OCI-LY1 (cell line): ENCODE measurements around the gene NCBP1.
A peak's percentile ranks its signal among the peaks of the same experiment; 100 is the strongest.

Experiments
- H2AFZ ChIP-seq: fragments of 200-600 bp; sonication (generic), shearing (Covaris generic); 2 replicates; pipeline ENCODE4 v1.6.0; 2014; ENCODE audit warnings: antibody characterized with exemption, mild to moderate bottlenecking, low read length
- H3F3A ChIP-seq: fragments of 200-600 bp; sonication (generic), shearing (Covaris generic); 2 replicates; pipeline ENCODE4 v1.6.0; 2014; ENCODE audit warnings: mild to moderate bottlenecking, antibody characterized with exemption, low read length, moderate library complexity; ENCODE audit not compliant: insufficient read depth
- H3K27ac ChIP-seq: fragments of 200-600 bp; sonication (generic); 2 replicates; pipeline ENCODE4 v1.5.1; 2014; ENCODE audit warnings: low read length, mixed run types, mild to moderate bottlenecking, low read depth; ENCODE audit not compliant: poor library complexity, severe bottlenecking
- H3K27me3 ChIP-seq: fragments of 200-600 bp; sonication (generic); 2 replicates; pipeline ENCODE4 v1.6.0; 2014; ENCODE audit warnings: antibody characterized with exemption, mild to moderate bottlenecking, low read length, moderate library complexity; ENCODE audit not compliant: insufficient read depth
- H3K36me3 ChIP-seq: fragments of 200-600 bp; sonication (generic); 2 replicates; pipeline ENCODE4 v1.6.1; 2014; ENCODE audit warnings: mild to moderate bottlenecking, antibody characterized with exemption, low read length, moderate library complexity, mixed read lengths; ENCODE audit not compliant: insufficient read depth
- H3K4me1 ChIP-seq: fragments of 200-600 bp; sonication (generic); 2 replicates; pipeline ENCODE4 v1.5.1; 2014; ENCODE audit warnings: mild to moderate bottlenecking, low read length, moderate library complexity; ENCODE audit not compliant: insufficient read depth, severe bottlenecking
- H3K4me2 ChIP-seq: fragments of 200-600 bp; sonication (generic), shearing (Covaris generic); 2 replicates; pipeline ENCODE4 v1.6.1; 2014; ENCODE audit warnings: low read length
- H3K4me3 ChIP-seq: fragments of 200-600 bp; sonication (generic); 2 replicates; pipeline ENCODE4 v1.5.1; 2014; ENCODE audit warnings: low read length, low read depth, mild to moderate bottlenecking, mixed read lengths; ENCODE audit not compliant: poor library complexity, severe bottlenecking
- H3K79me2 ChIP-seq: fragments of 200-600 bp; shearing (Covaris generic); 2 replicates; pipeline ENCODE4 v1.6.1; 2016; ENCODE audit warnings: mixed run types, low read length, mixed read lengths; ENCODE audit not compliant: insufficient read depth
- H3K9ac ChIP-seq: fragments of 200-600 bp; sonication (generic), shearing (Covaris generic); 2 replicates; pipeline ENCODE4 v1.6.1; 2014; ENCODE audit warnings: mild to moderate bottlenecking, low read length, mixed read lengths
- H3K9me2 ChIP-seq: fragments of 200-600 bp; sonication (generic), shearing (Covaris generic); 2 replicates; pipeline ENCODE4 v1.6.1; 2014; ENCODE audit warnings: low read depth, mild to moderate bottlenecking, low read length, mixed read lengths
- H3K9me3 ChIP-seq: fragments of 200-600 bp; shearing (Covaris generic); 2 replicates; pipeline ENCODE4 v1.6.1; 2014; ENCODE audit warnings: low read length, mixed read lengths
- H4K20me1 ChIP-seq: fragments of 200-600 bp; sonication (generic), shearing (Covaris generic); 2 replicates; pipeline ENCODE4 v1.6.0; 2016; ENCODE audit warnings: mild to moderate bottlenecking, low read length; ENCODE audit not compliant: insufficient read depth
- EZH2 ChIP-seq: fragments of 200-600 bp; sonication (generic), shearing (Covaris generic); IDR thresholded peaks from 2 replicates; pipeline ENCODE4 v1.8.0; 2017; ENCODE audit warnings: borderline replicate concordance, mixed run types, mild to moderate bottlenecking, antibody characterized with exemption, low read length, moderate library complexity, mixed read lengths
- TF ChIP-seq, protein P1 (sequence below): fragments of 200-600 bp; sonication (generic), shearing (Covaris generic); IDR thresholded peaks from 2 replicates; pipeline ENCODE4 v1.5.1; 2017; ENCODE audit warnings: mild to moderate bottlenecking, antibody characterized with exemption, low read length, moderate library complexity, mixed read lengths

The NCBP1 gene

GRCh38 chr9:97695390-97695789 is 61.8 kb downstream of the NCBP1 start:
- Histone ChIP-seq H3K27ac (no peak overlapping the region), H3K27me3 (no peaks in the 10 kb centered on the region), H3K9ac (peak overlapping the region; percentile 79), H3F3A (no peaks in the 10 kb centered on the region), H3K4me3 (peak overlapping the region; percentile 79), H3K4me2 (peak overlapping the region; percentile 86), H2AFZ (no peak overlapping the region), H3K4me1 (peaks cover 49% of the 10 kb centered on the region), H3K79me2 (peaks cover 34% of the 10 kb centered on the region), H4K20me1 (no peaks in the 10 kb centered on the region), H3K9me3 (no peaks in the 10 kb centered on the region), H3K36me3 (peaks cover 22% of the 10 kb centered on the region; the same call in 1 of the 2 replicates), H3K9me2 (no peaks in the 10 kb centered on the region)
- TF ChIP-seq, protein P1, sequence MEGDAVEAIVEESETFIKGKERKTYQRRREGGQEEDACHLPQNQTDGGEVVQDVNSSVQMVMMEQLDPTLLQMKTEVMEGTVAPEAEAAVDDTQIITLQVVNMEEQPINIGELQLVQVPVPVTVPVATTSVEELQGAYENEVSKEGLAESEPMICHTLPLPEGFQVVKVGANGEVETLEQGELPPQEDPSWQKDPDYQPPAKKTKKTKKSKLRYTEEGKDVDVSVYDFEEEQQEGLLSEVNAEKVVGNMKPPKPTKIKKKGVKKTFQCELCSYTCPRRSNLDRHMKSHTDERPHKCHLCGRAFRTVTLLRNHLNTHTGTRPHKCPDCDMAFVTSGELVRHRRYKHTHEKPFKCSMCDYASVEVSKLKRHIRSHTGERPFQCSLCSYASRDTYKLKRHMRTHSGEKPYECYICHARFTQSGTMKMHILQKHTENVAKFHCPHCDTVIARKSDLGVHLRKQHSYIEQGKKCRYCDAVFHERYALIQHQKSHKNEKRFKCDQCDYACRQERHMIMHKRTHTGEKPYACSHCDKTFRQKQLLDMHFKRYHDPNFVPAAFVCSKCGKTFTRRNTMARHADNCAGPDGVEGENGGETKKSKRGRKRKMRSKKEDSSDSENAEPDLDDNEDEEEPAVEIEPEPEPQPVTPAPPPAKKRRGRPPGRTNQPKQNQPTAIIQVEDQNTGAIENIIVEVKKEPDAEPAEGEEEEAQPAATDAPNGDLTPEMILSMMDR, result no peak
- no peak for TF ChIP-seq EZH2

DNA sequence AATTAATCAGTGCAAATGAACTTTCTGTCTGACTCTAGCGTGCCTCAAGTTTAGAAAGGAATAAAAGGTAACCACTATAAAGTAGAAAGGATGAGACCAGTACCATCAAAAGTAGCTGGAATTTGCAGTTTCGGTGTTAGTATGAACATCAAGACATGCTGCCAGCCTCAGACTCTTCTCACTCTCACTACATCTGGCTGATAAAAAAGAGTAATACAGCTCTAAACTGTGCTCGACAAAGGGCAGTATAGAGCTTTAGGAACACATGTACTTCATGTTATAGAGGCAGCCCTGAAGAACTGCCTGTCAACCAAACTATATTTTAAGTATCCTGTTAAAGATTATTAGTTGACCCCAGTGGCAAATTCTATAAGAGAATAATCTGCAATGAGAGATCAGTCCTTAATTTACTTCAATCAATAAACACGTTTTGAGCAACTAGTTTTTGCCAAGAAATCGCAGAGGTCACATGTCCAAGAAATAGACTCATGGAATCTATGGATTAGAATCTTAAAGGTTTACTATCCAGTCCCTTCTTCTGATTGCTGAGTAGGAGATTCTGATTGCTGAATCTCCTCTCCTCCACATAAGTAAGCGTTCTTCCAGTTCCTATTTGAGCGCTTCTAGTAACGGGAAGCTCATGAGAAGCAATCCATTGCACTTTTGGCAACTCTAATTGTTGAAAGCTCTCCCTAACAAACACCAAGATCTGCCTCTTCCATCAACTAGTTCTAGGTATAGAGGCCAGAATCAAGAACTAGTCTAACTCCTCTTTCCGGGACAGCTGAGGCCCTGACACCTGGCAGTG is 62.6 kb downstream of the NCBP1 start:
- Histone ChIP-seq H4K20me1 (no peaks in the 10 kb centered on the region), H3K27ac (peak overlapping the region; percentile 59), H3K27me3 (no peaks in the 10 kb centered on the region), H3K4me3 (peak overlapping the region; percentile 79), H3F3A (no peaks in the 10 kb centered on the region), H3K4me2 (peak overlapping the region; percentile 86), H3K79me2 (peaks cover 34% of the 10 kb centered on the region), H3K9me3 (no peaks in the 10 kb centered on the region), H2AFZ (no peak overlapping the region), H3K36me3 (peaks cover 17% of the 10 kb centered on the region; the same call in 1 of the 2 replicates), H3K4me1 (peaks cover 49% of the 10 kb centered on the region), H3K9me2 (no peaks in the 10 kb centered on the region), H3K9ac (peak overlapping the region; percentile 79)
- TF ChIP-seq EZH2, result no peak
- TF ChIP-seq, protein P1, result no peak

DNA sequence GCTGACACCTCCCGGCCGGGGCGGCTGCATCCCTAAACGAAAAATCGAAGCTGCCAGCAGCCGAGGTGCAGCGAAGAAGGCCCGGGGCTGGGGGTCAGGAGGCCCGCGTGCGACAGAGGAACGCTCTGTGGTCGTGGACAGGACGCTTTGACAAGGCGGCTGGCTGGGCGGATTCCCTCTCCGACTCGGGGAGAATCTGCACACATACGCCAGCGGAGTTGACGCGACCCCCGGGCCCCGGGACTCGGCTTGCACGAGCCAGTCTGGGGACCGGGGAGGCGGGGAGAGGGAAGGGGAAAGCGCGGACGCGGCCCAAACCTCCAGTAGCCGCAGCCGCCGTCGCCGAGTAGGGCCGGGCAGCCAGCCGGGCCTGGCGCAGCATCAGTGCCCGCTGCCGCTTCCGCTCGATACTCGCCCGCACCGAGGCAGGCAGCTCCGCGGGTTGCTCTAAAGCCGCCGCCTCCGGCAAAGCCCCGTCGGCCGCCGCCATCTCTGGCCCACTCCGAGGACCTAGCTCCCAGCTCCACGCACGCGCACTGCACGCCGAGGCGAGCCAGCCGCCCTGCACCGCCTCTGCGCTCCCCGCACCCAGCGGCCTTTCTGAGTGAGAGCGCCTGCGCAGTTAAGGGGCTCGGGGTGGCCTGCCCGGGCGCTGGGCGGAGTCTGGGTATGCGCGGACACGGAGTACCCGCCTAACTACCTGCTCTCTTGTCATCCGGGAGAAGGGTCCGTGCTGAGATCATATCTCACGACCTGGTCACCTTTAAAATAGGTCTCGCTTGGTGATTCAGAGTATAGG is 63.4 kb downstream of the NCBP1 start, which contains the start of gene XPA:
TSS of gene XPA (minus strand) at position 538 of the 799 bp plus-strand sequence. CDS start at position 490, 48 bp downstream.
- H3K27ac ChIP-seq, result peak within 1 kb of the TSS; percentile 60

More for the DNA sequence above, 63.4 kb downstream of the NCBP1 start, which contains the start of gene XPA:
- no peak for TF ChIP-seq EZH2
- TF ChIP-seq, protein P1, result no peak
- Histone ChIP-seq H3K4me1 (peaks cover 49% of the 10 kb centered on the region), H3K9ac (peak within 1 kb of the TSS; percentile 79), H3K9me3 (no peaks in the 10 kb centered on the region), H3K79me2 (peaks cover 34% of the 10 kb centered on the region), H3K27me3 (no peaks in the 10 kb centered on the region), H3K9me2 (no peaks in the 10 kb centered on the region), H4K20me1 (no peaks in the 10 kb centered on the region), H3F3A (no peaks in the 10 kb centered on the region), H3K36me3 (peaks cover 13% of the 10 kb centered on the region; the same call in 1 of the 2 replicates), H3K4me3 (peak within 1 kb of the TSS; percentile 79), H3K4me2 (peak within 1 kb of the TSS; percentile 86), H2AFZ (peak within 1 kb of the TSS; percentile 85; the same call in 1 of the 2 replicates)
